Fibroblast of lung (primary cell): Measurements from ENCODE around the gene SNAP29.
"Not testable (repeated sequence)": the region's sequence is repeated elsewhere in the genome, so short reads cannot be mapped to it uniquely, and the experiment has no call there.

Experiments
- CTCF ChIP-seq, 2 donors: IDR thresholded peaks in 1 of 2; conservative IDR thresholded peaks in 1 of 2; 1 replicate in 1 of 2; 2 replicates in 1 of 2; pipeline ENCODE4 v1.5.1; 2011 to 2012; ENCODE audit warnings: low read length in 2 of 2, control low read depth in 1 of 2, inconsistent platforms in 1 of 2, low read depth in 1 of 2, mild to moderate bottlenecking in 1 of 2
- EZH2 ChIP-seq: IDR thresholded peaks from 2 replicates; pipeline ENCODE4 v1.5.1; 2012; ENCODE audit warnings: low read length, control low read depth, mild to moderate bottlenecking; ENCODE audit errors: missing control alignments

GRCh38 chr22:20939457-20940185 lies 80.8 kb downstream of the SNAP29 start:
- TF ChIP-seq CTCF (conservative IDR thresholded peaks at IDR 0.05 in 1 of 2, IDR thresholded peaks at IDR 0.05 in 1 of 2; ENCODE audit: low read depth in 1 of 2, low read length in 2 of 2); EZH2: not testable (repeated sequence)
